ENCODE results near the gene STRAP.
"Not testable (repeated sequence)": the region's sequence is repeated elsewhere in the genome, so short reads cannot be mapped to it uniquely, and the experiment has no call there.

Gene STRAP

DNA sequence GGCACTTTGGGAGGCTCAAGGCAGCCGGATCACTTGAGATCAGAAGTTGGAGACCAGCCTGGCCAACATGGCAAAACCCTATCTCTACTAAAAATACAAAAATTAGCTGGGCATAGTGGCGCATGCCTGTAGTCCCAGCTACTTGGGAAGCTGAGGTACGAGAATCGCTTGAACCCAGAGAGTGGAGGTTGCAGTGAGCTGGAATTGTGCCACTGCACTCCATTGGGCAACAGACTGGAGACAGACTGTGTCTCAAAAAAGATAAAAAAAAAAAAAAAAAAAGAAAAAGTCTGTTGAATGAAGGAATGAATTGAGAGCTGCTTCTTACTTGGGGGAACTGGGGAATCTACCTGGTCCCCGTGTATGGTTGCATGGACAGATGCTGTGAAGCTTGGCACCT is 31.9 kb downstream of the STRAP start:
- in situ Hi-C loops (cut with MboI; ENCODE audit: low sequenced_read_pairs), result not testable (repeated sequence)

DNA sequence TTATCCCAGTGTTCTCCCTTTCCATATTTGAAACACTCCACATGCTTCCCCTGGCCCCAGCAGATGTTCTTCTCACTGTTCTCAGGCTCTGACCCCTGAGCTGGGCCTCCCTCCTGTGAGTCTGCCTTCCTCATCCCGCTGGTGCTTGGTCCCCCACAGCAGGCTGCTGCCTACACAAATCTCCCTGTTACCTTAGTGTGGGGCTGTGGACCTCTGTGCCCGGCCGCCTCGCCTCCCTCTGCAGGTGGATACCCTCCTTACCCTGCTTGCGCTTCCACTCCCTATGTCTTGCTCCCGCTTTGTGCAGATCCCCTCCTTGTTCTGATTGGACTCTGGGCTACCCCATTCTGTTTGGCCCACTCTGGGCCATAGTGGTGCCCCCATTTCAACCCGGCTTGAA is 35.9 kb downstream of the STRAP start:
- in situ Hi-C loops (cut with MboI; ENCODE audit: low sequenced_read_pairs), result no loop called here

DNA sequence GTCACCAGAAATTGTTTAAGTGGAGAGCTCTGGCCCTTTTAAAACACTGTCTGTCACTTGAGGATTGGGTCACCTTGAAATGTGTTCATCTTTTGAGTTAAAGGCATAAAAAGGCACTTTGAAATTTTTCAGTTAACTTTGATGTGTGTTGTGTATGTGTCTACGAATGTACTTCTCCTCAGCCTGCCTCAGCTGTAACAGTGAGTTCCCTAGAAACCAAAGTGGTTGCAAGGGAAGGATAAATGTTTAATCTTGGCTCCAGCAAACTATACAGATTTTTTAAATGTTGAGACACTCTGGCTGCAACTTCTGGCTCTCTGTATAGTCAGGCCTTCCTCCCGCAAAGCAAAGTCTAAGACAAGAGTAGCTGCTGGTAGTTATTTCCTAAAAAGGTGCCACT is 37.2 kb downstream of the STRAP start:
- in situ Hi-C loops (cut with MboI; ENCODE audit: low sequenced_read_pairs), result no loop called here

DNA sequence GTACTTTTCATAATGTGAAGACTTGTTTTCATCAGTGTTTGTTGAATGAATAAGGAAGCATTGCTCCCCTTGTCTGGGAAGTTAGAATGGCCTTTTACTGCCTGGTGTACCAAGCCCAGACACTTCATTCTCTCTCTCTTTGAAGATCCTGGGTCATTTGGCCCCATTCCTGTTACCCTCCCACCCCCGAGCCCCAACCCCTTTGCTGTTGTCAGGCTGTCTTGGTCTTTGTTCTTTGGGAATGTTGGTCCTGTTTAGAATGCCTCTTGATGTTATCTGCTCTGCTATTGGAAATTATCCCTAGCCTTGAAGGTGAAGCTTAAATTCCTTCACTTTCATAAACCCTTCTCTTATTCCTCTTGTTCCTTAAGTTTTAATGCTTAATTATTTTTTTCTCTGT is 42.8 kb downstream of the STRAP start:
- in situ Hi-C loops (cut with MboI; ENCODE audit: low sequenced_read_pairs), result no loop called here

DNA sequence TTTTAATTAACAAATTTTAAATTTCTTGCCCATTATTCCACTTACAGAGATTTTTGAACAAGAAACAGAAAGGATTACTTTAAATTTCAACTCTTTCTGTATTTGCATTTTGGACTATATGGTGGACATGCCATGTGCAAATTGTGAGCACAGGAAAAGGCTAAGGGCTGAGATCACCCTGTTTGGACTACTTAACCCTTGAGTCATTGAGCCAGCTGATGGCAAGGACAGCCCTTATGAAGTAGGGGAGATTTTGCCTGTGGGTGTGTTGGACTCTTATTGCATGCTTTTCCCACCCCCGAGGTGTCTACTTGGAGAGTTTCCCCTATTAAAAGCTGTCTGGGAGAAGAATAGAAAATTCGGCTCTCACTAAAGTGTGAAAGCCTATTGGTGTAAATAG is 46.2 kb downstream of the STRAP start:
- in situ Hi-C loops (cut with MboI; ENCODE audit: low sequenced_read_pairs), result no loop called here

DNA sequence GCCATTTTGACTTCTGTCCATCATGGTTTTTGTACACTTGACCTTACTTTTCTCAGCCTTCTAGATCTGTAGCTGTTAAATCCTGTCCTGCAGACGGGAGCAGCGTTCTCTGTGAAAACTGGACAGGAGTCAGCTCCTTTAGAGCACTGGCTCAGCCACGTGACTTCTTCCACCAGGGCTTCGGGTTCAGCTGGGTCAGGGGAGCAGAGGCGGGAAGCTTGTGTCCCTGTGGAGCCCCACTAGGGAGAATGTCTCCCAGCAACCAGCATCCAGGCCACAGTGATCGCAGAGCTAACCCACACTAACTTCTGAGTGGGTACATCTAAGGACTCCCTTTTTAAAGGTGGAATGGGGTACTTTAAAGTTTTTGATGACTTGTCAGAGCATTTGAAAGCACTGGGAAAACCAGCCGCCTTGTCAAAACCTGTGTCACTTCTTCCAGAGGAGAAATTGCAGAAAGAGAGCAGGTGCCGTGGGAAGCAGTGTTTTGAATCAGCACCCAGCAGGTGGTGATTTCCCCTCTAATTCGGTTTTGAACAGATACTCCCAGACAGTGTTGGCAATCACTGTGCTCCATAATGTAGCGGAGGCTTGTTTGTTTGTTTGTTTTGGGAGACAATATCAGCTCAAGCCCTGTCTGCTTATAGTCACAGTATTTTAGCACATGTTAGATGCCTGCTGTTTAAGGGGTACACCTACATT is 46.8 kb downstream of the STRAP start:
- in situ Hi-C loops (cut with MboI; ENCODE audit: low sequenced_read_pairs), result no loop called here

DNA sequence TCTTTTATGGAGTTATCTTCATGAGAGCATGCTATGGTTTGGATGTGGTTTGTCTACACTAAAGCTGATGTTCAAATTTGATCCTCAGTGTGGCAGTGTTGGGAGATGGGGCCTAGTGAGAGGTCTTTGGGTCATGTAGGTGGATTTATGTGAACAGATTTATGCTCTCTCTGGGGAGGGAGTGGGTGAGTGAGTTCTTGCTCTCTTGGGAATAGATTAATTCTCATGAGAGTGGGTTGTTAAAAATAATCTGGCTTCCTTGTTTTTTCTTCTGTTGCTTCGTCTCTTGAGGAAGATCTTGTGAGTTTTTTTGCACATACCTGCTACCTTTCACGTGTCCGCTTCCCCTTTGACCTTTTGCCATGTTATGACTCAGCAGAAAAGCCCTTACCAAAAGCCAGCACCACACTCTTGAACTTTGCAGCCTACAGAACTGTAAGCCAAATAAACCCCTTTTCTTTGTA is 49.4 kb downstream of the STRAP start:
- in situ Hi-C loops (cut with MboI; ENCODE audit: low sequenced_read_pairs), result no loop called here

DNA sequence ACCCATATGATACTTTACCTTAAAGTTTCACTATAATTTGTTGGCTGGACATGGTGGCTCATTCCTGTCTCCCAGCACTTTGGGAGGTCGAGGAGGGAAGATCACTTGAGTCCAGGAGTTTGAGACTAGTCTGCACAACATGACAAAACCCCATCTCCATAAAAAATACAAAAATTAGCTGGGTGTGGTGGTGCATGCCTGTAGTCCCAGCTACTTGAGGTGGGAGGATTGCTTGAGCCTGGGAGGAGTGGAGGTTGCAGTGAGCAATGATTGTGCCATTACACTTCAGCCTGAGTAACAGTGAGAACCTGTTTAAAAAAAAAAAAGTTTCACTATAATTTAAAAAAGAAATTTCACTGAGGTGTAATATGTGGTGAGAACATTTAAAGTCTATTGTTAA is 50.1 kb downstream of the STRAP start:
- in situ Hi-C loops (cut with MboI; ENCODE audit: low sequenced_read_pairs), result no loop called here

DNA sequence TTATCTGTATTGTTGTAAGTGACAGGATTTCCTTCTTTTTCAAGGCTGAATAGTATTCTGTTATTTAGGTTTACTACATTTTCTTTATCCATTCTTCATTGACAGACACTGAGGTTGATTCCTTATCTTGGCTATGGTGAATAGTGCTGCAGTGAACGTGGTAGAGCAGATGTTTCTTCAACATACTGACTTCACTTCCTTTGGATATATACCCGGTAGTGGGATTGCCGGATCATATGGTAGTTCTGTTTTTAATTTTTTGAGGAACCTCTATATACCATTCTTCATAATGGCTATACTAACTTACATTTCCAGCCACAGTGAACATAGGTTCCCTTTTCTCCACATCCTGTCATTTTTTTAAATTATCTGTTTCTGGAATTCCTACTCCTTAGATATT is 50.8 kb downstream of the STRAP start:
- in situ Hi-C loops (cut with MboI; ENCODE audit: low sequenced_read_pairs), result no loop called here

DNA sequence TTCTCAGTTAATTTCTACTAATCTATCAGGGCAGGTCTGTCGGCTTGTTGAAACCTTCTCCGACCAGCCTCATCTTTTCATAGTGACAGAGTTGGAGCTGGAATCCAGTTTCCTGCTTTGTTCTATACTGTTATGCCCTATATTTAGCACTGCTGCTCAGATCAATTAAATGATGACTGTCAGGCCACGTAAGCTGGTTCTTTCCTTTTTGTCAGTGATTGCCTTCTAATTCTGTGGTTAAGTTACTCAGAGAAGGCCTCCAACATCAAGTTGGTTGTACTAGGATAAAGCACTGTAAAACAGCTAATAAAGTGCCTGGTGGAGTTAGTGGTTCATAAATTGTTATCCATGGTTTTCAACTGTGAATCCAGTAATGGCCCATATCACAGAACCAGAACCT is 51.6 kb downstream of the STRAP start:
- in situ Hi-C loops (cut with MboI; ENCODE audit: low sequenced_read_pairs), result no loop called here

DNA sequence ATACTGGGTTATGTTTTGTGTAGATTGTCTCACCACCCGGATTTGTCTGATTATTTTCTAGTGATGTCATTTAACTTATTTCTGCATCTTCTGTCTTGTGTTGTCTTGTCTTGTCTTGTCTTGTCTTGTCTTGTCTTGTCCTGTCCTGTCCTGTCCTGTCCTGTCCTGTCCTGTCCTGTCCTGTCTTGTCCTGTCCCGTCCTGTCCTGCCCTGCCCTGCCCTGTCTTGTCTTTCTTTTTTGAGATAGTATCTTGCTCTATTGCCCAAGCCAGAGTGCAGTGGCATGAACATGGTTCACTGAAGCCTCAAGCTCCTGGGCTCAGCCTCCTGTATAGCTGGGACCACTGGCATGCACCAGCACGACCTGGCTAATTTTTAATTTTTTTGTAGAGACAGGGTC is 54.6 kb downstream of the STRAP start:
- in situ Hi-C loops (cut with MboI; ENCODE audit: low sequenced_read_pairs), result no loop called here

DNA sequence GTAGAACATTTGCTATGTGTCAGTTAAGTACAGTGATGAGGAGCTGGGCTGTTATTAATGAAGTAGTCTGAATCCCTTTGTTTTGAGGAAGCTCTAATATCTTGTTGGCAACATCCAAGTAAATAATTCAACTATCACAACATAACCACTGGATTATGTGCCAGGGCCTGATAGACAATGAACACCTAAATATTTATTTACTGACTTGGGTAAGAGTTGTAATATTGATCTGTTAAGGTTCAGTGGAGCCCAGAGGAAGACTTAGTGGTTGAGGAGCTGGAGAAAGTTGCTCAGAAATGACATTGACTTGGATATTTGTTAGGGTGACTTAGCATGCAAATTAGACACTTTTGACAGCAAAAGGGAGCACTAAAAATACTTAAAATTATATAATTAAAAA is 55.7 kb downstream of the STRAP start:
- in situ Hi-C loops (cut with MboI; ENCODE audit: low sequenced_read_pairs), result no loop called here

DNA sequence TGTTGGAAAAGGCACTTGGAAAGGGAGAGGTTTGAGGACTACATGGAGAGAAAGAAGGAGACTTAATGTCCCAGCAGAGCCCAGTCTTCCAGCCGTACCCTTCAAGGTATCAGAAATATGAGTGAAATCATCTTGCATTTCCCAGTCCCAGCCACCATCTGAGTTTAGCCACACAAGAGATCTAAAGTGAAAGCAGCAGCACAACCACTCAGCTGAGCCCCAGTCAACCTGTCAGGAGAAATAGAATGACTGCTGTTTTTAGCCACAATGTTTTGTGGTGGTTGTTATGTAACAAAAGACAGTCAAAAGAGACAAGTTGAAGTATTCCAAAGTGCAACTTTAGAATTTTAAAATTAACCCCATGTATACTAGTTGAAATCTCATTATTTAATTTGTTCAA is 56.9 kb downstream of the STRAP start:
- in situ Hi-C loops (cut with MboI; ENCODE audit: low sequenced_read_pairs), result no loop called here

DNA sequence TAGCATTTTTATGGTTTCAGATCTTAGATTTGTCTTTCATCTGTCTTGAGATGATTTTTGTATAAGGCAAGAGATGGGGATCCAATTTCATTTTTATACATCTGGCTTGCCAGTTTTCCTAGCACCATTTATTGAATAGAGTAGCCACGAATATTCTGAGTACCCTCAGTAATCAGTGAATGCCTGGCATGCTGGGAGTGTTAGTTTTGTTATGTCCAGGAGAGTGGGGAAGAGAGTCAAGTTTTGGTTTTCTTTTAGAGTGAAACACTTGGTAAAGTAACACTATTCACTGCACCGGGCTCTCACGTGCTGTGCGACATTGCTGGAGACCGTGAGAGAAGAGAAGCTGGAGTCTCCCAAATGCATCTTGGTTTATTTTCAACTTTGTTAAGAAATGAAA is 60.3 kb downstream of the STRAP start:
- in situ Hi-C loops (cut with MboI; ENCODE audit: low sequenced_read_pairs), result no loop called here

DNA sequence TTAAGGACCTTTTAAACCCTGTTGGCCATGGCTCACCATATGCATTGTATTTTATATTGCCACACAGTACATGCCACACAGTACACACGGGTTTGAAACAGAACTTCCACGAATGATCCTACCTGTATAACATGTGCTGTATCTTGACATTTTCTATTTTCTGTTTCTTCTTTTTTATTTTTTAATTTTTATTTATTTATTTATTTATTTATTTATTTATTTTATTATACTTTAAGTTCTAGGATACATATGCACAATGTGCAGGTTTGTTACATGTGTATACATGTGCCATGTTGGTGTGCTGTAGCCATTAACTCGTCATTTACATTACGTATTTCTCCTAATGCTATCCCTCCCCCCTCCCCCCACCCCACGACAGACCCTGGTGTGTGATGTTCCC is 61.3 kb downstream of the STRAP start:
- in situ Hi-C loops (cut with MboI; ENCODE audit: low sequenced_read_pairs), result not testable (repeated sequence)

DNA sequence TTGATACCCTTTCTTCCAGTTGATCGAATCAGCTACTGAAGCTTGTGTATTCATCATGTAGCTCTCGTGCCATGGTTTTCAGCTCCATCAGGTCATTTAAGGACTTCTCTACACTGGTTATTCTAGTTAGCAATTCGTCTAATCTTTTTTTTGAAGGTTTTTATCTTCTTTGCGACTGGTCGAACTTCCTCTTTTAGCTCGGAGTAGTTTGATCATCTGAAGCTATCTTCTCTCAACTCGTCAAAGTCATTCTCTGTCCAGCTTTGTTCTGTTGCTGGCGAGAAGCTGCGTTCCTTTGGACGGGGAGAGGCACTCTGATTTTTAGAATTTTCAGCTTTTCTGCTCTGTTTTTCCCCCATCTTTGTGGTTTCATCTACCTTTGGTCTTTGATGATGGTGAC is 66.3 kb downstream of the STRAP start:
- in situ Hi-C loops (cut with MboI; ENCODE audit: low sequenced_read_pairs), result not testable (repeated sequence)
